GM10248 (cell line): ENCODE data around the gene CCT6B.

Experiments
- CTCF ChIA-PET: fragments of 300-600 bp; sonication (Branson Sonifier 250); formaldehyde crosslinking; extraction: SDS; loops from one replicate; lab custom pipeline; 2021; ENCODE audit warnings: antibody characterized with exemption; lab: Yijun Ruan, JAX
- POLR2A ChIA-PET: fragments of 350-650 bp; sonication (Branson Sonifier 250); formaldehyde crosslinking; extraction: SDS; loops from one replicate; lab custom pipeline; 2020; ENCODE audit warnings: antibody characterized with exemption; lab: Yijun Ruan, JAX
- DNase-seq: peaks from one replicate; pipeline ENCODE4 v3.0.0; 2012; ENCODE audit errors: extremely low spot score
- TF ChIP-seq, protein P1 (sequence below): IDR thresholded peaks from 2 replicates; pipeline ENCODE4 v1.5.1; 2012; ENCODE audit warnings: mild to moderate bottlenecking, low read depth; ENCODE audit errors: extremely low read depth, missing control alignments, control extremely low read depth

Gene CCT6B

DNA sequence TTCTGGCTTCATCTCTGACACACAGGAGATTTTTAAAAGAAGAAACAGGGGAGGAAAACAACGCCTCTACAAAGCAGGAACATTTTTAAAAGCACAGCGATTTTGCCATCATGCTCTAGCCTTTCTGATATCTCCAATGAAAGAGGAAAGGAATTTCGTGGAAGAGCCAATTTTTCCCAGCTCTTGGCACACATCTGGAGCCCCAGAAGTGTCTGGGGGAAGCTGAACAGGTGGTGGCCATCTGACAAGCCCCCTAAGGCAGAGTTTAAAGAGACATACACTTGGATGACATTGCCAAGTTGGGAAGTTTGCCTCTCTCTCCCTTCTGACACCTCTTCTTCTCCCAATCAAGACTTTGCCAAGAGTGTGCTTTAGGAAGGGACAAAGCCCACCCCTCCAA lies 82.1 kb downstream of the CCT6B start:
- POLR2A ChIA-PET: no interaction called here
- DNase-seq: no peak
- TF ChIP-seq, protein P1, sequence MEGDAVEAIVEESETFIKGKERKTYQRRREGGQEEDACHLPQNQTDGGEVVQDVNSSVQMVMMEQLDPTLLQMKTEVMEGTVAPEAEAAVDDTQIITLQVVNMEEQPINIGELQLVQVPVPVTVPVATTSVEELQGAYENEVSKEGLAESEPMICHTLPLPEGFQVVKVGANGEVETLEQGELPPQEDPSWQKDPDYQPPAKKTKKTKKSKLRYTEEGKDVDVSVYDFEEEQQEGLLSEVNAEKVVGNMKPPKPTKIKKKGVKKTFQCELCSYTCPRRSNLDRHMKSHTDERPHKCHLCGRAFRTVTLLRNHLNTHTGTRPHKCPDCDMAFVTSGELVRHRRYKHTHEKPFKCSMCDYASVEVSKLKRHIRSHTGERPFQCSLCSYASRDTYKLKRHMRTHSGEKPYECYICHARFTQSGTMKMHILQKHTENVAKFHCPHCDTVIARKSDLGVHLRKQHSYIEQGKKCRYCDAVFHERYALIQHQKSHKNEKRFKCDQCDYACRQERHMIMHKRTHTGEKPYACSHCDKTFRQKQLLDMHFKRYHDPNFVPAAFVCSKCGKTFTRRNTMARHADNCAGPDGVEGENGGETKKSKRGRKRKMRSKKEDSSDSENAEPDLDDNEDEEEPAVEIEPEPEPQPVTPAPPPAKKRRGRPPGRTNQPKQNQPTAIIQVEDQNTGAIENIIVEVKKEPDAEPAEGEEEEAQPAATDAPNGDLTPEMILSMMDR: no peak
- CTCF ChIA-PET: no interaction called here
